ENCODE data around the gene ALG2. TPM values are rescaled to one million over a fixed set of nuclear protein-coding genes. Genes with fewer than 3 reads are reported as not detected.

The ALG2 gene
- total RNA-seq, 4 donors from 2014 or later, result 21.9 to 32.3 (median 25.4) TPM

- peaks cover 3 to 77% (median 41%) of the 10 kb centered on the region in 3 donors for H3K4me1 ChIP-seq
- no peaks in the 10 kb centered on the region for H3K9me3 ChIP-seq
- WGBS, 2 donors (ENCODE audit: low coverage in 1 of 2), result 23 to 34% methylated on average over 5 to 10 of the region's 30 CpGs
- peak overlapping the region; percentile 95 to 99 for H3K4me3 ChIP-seq
- peaks cover 0 to 30% of the 10 kb centered on the region in 2 donors for H3K36me3 ChIP-seq
- TF ChIP-seq POLR2AphosphoS5 (IDR thresholded peaks at IDR 0.05) (peak; percentile 4), POLR2A (IDR thresholded peaks at IDR 0.05) (no peak)
- H3K27ac ChIP-seq, result peak overlapping the region; percentile 79 to 95 (median 93)
- no peaks in the 10 kb centered on the region for H3K27me3 ChIP-seq
- ATAC-seq, result no peak
Measured at GRCh38 chr9:99222416-99223270, 901 bp upstream of the ALG2 start.

- TF ChIP-seq EP300 (IDR thresholded peaks at IDR 0.05) (no peak), POLR2A (IDR thresholded peaks at IDR 0.05) (no peak), POLR2AphosphoS5 (IDR thresholded peaks at IDR 0.05) (no peak), CTCF (IDR thresholded peaks at IDR 0.05) (no peak)
- H3K36me3 ChIP-seq, result peaks cover 0 to 28% of the 10 kb centered on the region in 2 donors
- peaks cover 3 to 75% (median 41%) of the 10 kb centered on the region in 3 donors for H3K4me1 ChIP-seq
- no peak for ATAC-seq
- peak overlapping the region; percentile 79 to 95 (median 93) for H3K27ac ChIP-seq
- H3K4me3 ChIP-seq, result peak overlapping the region; percentile 95 to 99
- H3K27me3 ChIP-seq, result no peaks in the 10 kb centered on the region
- 0% methylated on average over 3 of the region's 25 CpGs; no CpG with 5 or more reads in 1 of the 2 donors for WGBS, 2 donors (ENCODE audit: low coverage in 1 of 2)
- no peaks in the 10 kb centered on the region for H3K9me3 ChIP-seq
Measured at GRCh38 chr9:99221266-99221620, 499 bp downstream of the ALG2 start.

- H3K4me1 ChIP-seq, result peaks cover 3 to 63% (median 38%) of the 10 kb centered on the region in 3 donors
- ATAC-seq, result no peak
- peak overlapping the region in 1 of 2 donors; percentile 95 for H3K4me3 ChIP-seq
- no peak overlapping the region for H3K27ac ChIP-seq
- no peaks in the 10 kb centered on the region for H3K27me3 ChIP-seq
- peaks cover 0 to 31% of the 10 kb centered on the region in 2 donors for H3K36me3 ChIP-seq
- no peaks in the 10 kb centered on the region for H3K9me3 ChIP-seq
- 72 to 89% methylated on average over 3 to 4 of the region's 4 CpGs for WGBS, 2 donors (ENCODE audit: low coverage in 1 of 2)
- no peak for TF ChIP-seq POLR2AphosphoS5 (IDR thresholded peaks at IDR 0.05)
- no peak for TF ChIP-seq CTCF (IDR thresholded peaks at IDR 0.05)
- TF ChIP-seq POLR2A (IDR thresholded peaks at IDR 0.05), result no peak
- TF ChIP-seq EP300 (IDR thresholded peaks at IDR 0.05), result no peak
Measured at GRCh38 chr9:99220011-99220410, 1.7 kb downstream of the ALG2 start.

GRCh38 chr9:99216073-99216472, 5.7 kb downstream of the ALG2 start:
- TF ChIP-seq POLR2A (IDR thresholded peaks at IDR 0.05) (no peak), CTCF (IDR thresholded peaks at IDR 0.05) (no peak), POLR2AphosphoS5 (IDR thresholded peaks at IDR 0.05) (no peak), EP300 (IDR thresholded peaks at IDR 0.05) (no peak)
- WGBS, 2 donors (ENCODE audit: low coverage in 1 of 2), result 83 to 100% methylated on average over 1 of the region's 1 CpG
- no peak for ATAC-seq

GRCh38 chr9:99213197-99213596, 8.5 kb downstream of the ALG2 start:
- 100% methylated on average over 1 of the region's 1 CpG for WGBS, 2 donors (ENCODE audit: low coverage in 1 of 2)
- H3K4me1 ChIP-seq, result peaks cover 0 to 11% (median 0%) of the 10 kb centered on the region in 3 donors

More at GRCh38 chr9:99216073-99216472, 5.7 kb downstream of the ALG2 start:
- H3K9me3 ChIP-seq, result no peaks in the 10 kb centered on the region
- peaks cover 0 to 34% of the 10 kb centered on the region in 2 donors for H3K36me3 ChIP-seq
- H3K27me3 ChIP-seq, result no peaks in the 10 kb centered on the region
- no peak overlapping the region for H3K4me3 ChIP-seq
- H3K4me1 ChIP-seq, result peaks cover 3 to 38% (median 18%) of the 10 kb centered on the region in 3 donors
- H3K27ac ChIP-seq, result no peak overlapping the region

More at GRCh38 chr9:99213197-99213596, 8.5 kb downstream of the ALG2 start:
- Histone ChIP-seq H3K4me3 (no peak overlapping the region), H3K27me3 (no peaks in the 10 kb centered on the region), H3K27ac (no peak overlapping the region), H3K9me3 (no peaks in the 10 kb centered on the region), H3K36me3 (peaks cover 0 to 29% of the 10 kb centered on the region in 2 donors)
- ATAC-seq, result no peak
- TF ChIP-seq POLR2A (IDR thresholded peaks at IDR 0.05) (no peak), CTCF (IDR thresholded peaks at IDR 0.05) (no peak)

Measured in gastroesophageal sphincter (tissue), 4 donors.